HEK293T (cell line): ENCODE results near the gene DNAJC11.

ENCODE experiments used
- ARNT ChIP-seq: fragments of 450-650 bp; IDR thresholded peaks from 2 replicates; pipeline ENCODE4 v1.6.1; 2017; ENCODE audit warnings: mild to moderate bottlenecking
- ELF4 ChIP-seq: fragments of 450-650 bp; IDR thresholded peaks from 2 replicates; pipeline ENCODE4 v1.6.1; 2017; ENCODE audit warnings: antibody characterized with exemption
- FOXK2 ChIP-seq: fragments of 450-650 bp; IDR thresholded peaks from 2 replicates; pipeline ENCODE4 v1.6.1; 2016; ENCODE audit warnings: mild to moderate bottlenecking
- HDGF ChIP-seq: fragments of 450-650 bp; IDR thresholded peaks from 2 replicates; pipeline ENCODE4 v1.6.1; 2017; ENCODE audit warnings: antibody characterized with exemption, borderline replicate concordance
- LEF1 ChIP-seq: fragments of 450-650 bp; IDR thresholded peaks from 2 replicates; pipeline ENCODE4 v1.6.1; 2017; ENCODE audit warnings: mild to moderate bottlenecking, borderline replicate concordance
- NFRKB ChIP-seq: fragments of 450-650 bp; IDR thresholded peaks from 2 replicates; pipeline ENCODE4 v1.6.1; 2016; ENCODE audit warnings: mild to moderate bottlenecking, moderate library complexity
- SP1 ChIP-seq: fragments of 450-650 bp; IDR thresholded peaks from 2 replicates; pipeline ENCODE4 v1.6.1; 2017
- TARDBP ChIP-seq: fragments of 450-650 bp; IDR thresholded peaks from 2 replicates; pipeline ENCODE4 v1.6.1; 2016

- TF ChIP-seq TARDBP (no peak), FOXK2 (no peak), ELF4 (no peak), ARNT (no peak), SP1 (no peak), HDGF (no peak; the same call in 1 of the 2 replicates), NFRKB (no peak), LEF1 (no peak)
Observed at GRCh38 chr1:6613361-6614018, 88.1 kb downstream of the DNAJC11 start, which contains the start of gene PHF13.
